ELR (cell line): ENCODE measurements around the gene TUBB2A.
"Not testable (repeated sequence)": the region's sequence is repeated elsewhere in the genome, so short reads cannot be mapped to it uniquely, and the experiment has no call there.

ENCODE experiments used
- DNase-seq: peaks from one replicate; pipeline ENCODE4 v3.0.0-alpha.2; 2015; ENCODE audit warnings: low read depth

Gene TUBB2A

GRCh38 chr6:3157131-3157933 is at the start of gene TUBB2A:
TUBB2A (minus strand) TSS chr6:3157544; CDS start chr6:3157463, 81 bp downstream.
- peak; percentile 88 for DNase-seq

GRCh38 chr6:3206339-3207015 is 49.1 kb upstream of the TUBB2A start:
- no peak for DNase-seq

DNA sequence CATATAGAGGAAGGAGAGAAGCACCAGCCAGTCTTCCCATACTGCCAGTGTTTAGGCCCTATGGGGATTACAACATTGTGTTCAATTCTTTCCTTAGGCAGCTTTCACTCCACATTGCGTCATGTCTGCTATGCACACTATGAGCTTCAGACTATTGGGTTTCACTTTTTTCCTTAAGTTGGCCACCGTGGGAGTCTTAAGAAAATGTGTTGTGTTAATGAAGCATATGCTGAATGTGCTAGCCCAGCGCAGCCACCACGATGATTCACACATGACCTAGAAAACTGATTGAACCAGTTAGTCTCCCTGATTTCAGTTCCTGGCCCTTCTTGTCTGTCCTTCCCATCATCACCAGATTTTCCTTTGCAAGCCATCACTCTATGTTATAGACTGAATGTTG is 48.6 kb upstream of the TUBB2A start:
- DNase-seq = peak; percentile 65

GRCh38 chr6:3204921-3205320 is 47.6 kb upstream of the TUBB2A start:
- no peak for DNase-seq

DNA sequence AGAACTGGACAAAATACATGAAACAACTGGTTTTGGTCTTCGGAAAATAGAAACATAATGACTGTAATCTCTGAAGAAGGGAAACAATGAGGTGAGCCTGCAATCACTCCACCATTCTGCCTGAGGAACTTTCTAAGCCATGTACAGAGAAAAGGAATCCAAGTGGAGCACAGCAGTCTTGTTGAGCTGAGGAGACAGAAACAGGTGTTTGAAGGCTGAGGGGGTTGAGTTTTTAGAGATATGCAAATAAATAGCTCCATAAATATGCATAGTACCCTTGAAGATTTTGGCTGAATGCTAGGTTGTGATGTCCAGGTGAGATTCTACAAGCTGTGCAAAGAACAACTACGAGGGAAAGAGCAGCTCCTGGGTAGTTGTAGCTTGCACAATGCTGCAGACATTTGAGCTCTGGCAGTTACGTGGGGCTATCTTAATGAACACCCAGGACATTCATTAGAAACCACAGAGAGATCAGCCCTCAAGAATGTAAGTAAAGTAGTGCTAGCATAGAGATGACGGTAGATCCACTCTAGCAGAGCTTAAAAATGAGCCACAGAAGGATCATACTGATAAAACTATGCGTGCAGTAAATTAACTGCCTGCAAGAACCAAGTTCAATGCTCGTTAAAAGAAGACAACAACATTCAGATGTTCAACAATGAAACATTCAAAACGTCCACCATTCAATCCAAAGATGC is 45.8 kb upstream of the TUBB2A start:
- peak; percentile 48 for DNase-seq

DNA sequence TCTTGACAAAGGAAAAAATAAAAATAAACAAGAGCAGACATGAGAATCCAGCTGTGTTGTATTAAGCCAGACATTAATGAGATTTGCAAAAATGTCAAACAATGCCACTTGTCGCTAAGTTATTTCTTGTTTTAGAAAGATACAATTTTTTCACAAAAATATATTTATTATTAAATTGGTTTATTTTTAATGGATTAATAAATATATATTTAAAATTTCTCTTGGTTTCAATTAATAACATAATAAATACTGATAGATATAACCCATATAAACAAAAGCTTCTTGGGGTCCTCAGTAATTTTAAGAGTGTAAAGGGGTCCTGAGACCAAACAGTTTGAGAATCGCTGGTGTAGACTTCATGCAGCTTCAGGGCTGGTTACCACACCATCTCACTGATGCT is 44.0 kb upstream of the TUBB2A start:
- no peak for DNase-seq

GRCh38 chr6:3200682-3201081 is 43.3 kb upstream of the TUBB2A start:
- DNase-seq = no peak

- DNase-seq = no peak
These were observed 42.0 kb upstream of the TUBB2A start for GRCh38 chr6:3199382-3199781.

- not testable (repeated sequence) for DNase-seq
These were observed 40.4 kb upstream of the TUBB2A start for GRCh38 chr6:3197734-3198133.

- no peak for DNase-seq
These were observed 39.4 kb upstream of the TUBB2A start for GRCh38 chr6:3196770-3197169.

DNA sequence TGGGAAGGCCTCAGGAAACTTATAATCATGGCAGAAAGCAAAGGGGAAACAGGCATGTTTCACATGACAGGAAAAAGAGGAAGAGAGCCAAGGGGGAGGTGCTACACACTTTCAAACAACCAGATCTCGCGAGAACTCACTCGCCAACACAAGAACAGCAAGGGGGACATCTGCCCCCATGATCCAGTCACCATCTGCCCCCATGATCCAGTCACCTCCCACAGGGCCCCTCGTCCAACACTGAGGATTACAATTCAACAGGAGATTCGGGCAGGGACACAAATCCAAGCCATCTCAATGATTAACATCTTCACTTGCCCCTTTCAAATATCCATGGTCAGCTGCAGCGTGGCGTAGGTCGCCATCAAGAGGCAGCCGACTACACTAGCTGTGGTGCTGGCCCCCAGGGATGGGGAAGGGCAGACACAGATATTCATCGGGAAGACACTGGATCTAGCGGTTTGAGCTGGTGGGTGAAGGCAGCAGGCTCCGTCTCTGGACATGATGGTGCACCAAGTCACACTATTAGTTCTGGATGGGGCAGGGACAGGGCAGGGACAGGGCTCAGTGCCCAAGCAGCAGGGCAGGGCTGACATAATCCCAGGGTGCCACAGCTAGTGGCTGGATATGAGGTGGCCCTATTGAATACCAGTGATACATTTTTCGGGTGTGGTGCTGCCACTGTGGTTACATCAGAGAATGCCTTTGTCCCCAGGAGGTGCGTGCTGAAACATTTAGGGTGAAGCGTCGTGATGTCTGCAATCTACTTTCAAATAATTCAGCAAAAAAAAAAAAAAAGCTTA is 38.6 kb upstream of the TUBB2A start:
- peak; percentile 19 for DNase-seq

DNA sequence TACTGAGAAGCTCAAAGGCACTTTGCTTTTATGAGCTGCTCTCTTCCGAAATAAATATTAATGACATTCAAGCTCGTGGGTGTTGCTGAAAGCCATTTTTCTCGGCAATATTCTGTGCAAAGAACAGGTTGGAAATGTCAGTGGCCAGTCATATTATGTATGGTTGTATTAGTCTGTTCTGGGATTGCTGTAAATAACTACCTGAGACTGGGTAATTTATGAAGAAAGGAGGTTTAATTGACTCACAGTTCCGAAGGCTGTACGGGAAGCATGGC is 38.0 kb upstream of the TUBB2A start:
- DNase-seq = no peak

GRCh38 chr6:3194535-3195419 is 37.4 kb upstream of the TUBB2A start:
- no peak for DNase-seq

- DNase-seq = no peak
These were observed 35.9 kb upstream of the TUBB2A start for GRCh38 chr6:3193102-3193849.

DNA sequence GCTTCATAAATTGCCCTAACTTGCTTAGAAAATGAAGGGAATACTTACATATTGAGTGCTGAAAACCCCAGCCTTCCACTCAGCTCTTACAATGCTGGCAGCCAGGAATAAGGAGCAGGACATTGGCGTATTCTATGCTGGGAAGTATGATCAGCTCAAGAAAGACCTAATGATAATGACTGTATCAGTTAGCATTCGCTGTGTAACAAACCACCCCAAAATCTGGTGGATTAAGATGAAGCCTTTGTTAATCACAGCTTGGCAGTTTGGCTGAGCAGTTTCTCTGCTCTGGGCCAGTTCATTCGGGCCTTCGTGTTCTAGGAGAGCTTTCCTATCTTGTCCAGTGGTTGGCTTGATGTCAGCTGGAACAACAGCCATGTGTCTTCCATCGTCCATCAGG is 33.4 kb upstream of the TUBB2A start:
- DNase-seq = no peak

- no peak for DNase-seq
These were observed 32.7 kb upstream of the TUBB2A start for GRCh38 chr6:3190056-3190455.

- peak; percentile 34 for DNase-seq
These were observed 31.8 kb upstream of the TUBB2A start for GRCh38 chr6:3189192-3189591.

DNA sequence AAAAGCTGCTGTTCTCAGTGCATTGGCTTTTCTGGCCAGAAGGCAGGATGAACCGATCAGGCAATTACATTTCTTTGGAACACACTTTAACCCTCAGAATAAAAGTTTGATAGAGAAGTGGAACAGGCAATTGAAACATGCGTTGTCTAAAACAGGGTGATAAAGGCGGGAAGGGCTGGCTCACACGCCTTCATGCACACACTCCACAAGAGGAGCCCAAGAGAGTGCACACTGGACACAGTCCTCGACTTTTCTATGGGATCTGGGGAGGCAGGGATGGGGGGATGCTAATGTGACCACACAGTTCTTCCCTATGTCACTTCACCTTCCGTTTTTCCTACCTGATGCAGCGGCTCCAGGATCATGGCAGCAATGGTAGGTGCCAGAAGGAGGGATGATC is 30.9 kb upstream of the TUBB2A start:
- DNase-seq = no peak

DNA sequence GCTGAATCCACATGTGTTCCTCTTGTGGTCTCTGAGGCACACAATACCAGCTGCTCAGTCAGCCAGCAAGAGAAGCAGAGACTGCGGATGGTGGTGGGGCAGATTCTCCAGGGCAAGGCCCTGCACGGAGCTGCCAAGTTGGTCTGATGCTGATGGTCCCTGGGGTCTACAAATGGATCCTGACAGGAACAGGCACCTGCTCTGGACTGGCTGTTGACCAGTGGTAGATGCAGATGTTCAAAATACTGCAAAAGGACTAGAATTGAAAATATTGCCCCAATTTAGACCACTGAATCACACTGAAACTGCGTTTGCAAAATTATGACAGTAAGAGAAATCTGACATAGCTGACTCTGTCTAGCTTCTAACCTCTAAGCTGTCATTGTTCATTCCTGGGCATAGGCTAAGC is 29.6 kb upstream of the TUBB2A start:
- DNase-seq = no peak

GRCh38 chr6:3183066-3183465 is 25.7 kb upstream of the TUBB2A start:
- DNase-seq = no peak

DNA sequence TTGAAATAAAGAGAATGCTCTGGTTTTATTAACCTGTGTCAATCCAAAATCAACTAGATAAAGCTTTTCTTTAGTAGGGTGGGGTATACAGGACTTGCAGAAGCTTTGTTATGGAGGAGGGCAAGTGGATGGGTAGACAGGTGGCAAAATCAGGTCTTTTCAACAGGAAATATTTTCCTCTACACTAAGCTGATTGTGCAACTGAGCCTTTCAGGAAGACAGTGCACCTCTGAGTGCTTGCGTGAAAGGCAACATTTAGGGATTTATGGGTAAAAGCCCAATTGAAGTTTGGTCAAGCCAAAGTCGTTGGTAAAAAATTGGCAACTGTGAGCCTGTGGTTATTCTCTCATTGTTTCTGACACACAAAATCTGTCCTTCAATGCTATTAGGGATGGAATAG is 23.8 kb upstream of the TUBB2A start:
- DNase-seq = no peak
